Anterior cingulate cortex (tissue), 58 donors: ENCODE measurements around the gene PPWD1.
A peak's percentile ranks its signal among the peaks of the same experiment; 100 is the strongest.
"Not testable (repeated sequence)": the region's sequence is repeated elsewhere in the genome, so short reads cannot be mapped to it uniquely, and the experiment has no call there.

ENCODE experiments used
- DNase-seq, 58 donors: peaks; one replicate each; lab custom pipeline; 2025; lab: John Stamatoyannopoulos, UW

The PPWD1 gene

GRCh38 chr5:65621961-65622360, 58.9 kb downstream of the PPWD1 start:
- DNase-seq, result not testable (repeated sequence)

GRCh38 chr5:65623482-65623881, 60.4 kb downstream of the PPWD1 start:
- no peak for DNase-seq

- peak; percentile 26 to 94 (median 89) for DNase-seq
These were observed 61.0 kb downstream of the PPWD1 start, which contains the start of gene TRIM23 for GRCh38 chr5:65624025-65624570. TRIM23 (minus strand) TSS chr5:65624333; CDS start chr5:65624274, 59 bp downstream.

GRCh38 chr5:65624571-65625555, 61.8 kb downstream of the PPWD1 start, which contains the start of the genes SHLD3 and TRAPPC13:
SHLD3 (plus strand) TSS chr5:65625027; CDS start chr5:65629588, 4,561 bp downstream.
TRAPPC13 (plus strand) TSS chr5:65625027; CDS start chr5:65625061, 34 bp downstream.
- peak in 57 of 58 donors; percentile 23 to 93 (median 86) for DNase-seq

GRCh38 chr5:65625743-65626142, 62.6 kb downstream of the PPWD1 start:
- no peak for DNase-seq

GRCh38 chr5:65630981-65631380, 67.9 kb downstream of the PPWD1 start:
- DNase-seq, result no peak
